NCI-H1694 treated with DMSO at 0.1 percent for 48 hours (cell line): ENCODE data around the gene NSD1.

Experiments
- DNase-seq: peaks from one replicate; lab custom pipeline; 2025; lab: John Stamatoyannopoulos, UW

The NSD1 gene

DNA sequence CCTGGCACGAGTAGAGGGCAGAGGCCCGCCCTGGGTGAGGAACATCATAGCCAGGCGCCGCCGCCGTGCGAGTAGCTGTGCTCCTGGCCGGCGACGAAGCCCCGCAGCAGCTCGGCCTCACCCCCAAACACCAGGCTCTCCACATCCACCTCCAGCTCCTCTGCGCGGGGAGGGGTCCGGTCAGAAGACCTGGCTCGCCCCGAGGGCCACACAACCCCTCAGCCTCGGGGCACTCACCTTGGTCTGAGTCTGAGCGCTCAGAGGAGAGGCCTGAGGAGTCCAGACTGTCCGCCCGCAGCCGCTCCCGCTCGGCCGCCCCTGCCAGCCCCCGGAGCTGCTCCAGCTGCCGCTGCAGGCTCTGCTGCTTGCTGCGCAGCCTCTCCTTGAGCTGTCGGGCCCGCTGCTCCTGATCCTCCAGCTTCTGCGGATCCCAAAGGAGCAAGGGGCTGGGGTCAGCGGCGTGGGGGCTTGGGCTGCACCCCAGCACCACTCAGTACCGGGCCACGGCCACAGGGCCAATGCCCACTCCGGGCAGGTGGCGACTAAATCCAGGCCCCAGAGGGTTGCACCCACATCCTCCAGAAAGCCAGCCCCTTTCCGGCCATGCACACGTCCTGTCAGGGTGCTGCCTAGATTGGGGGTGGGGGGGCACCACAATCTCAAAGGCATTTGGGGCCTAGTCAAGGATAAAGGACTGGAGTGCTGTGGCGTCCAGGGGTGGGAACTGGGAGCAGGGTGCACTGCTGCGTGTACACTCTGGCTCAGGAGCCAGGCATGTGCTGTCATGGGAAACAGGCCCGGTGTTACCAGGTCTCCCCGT lies 174.2 kb downstream of the NSD1 start:
- no peak for DNase-seq

DNA sequence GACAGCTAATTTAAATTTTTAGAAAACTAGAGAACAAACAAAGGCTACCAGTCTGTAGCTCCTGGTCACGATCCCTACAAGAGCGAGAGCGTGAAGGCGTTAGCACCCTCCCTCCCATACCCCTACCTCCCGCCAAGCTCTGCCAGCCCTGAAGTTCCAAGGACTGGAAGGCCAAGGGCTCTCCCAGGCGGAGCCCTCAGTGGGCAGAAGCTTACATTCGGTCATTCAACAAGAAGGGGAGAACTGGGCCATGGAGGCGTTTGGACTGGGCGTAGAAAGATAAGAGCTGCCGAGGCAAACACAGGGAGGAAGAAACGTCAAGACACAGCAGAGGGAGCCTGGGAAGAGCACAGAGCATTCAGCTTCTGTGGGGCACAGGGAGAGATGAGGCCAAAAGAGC lies 175.2 kb downstream of the NSD1 start:
- no peak for DNase-seq

DNA sequence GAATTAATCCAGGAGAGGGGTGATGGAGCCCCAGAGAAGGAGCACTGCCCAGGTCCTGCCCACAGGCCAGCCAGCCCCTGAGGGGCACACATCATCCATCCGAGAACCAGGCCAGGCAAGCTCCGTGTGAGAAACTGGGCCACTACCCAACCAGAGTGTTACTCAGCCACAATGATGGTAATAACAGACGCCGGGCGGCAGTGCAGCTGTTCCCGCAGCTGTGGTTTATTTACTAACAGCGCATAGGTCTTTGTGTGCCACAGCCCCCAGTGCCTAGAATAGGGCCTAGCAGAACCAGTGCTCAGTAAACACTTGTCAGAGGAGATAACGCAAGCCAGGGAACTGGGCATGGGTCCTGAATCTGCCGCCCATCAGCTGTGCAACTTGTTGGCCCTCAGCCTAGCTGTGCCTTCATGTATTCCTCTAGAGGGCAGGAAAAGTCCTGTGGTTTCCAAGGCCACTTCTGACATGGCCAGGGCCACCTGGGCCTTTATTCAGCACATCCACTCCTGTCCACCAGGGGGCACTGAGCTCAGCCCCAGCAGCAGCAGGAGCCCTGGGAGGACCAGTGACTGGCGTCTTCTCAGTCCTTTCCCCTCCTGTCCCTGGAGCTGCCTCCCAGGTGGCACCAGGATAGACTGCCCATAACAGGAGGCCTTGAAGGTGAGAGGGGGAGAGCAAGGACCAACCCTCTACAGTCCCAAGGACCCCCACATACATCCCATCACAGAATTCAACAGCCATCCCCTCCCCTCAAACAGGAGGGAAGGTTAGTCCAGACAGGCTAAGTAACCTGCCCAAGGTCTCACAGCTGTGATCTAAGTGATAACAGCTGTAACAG lies 176.0 kb downstream of the NSD1 start:
- peak; percentile 20 for DNase-seq

DNA sequence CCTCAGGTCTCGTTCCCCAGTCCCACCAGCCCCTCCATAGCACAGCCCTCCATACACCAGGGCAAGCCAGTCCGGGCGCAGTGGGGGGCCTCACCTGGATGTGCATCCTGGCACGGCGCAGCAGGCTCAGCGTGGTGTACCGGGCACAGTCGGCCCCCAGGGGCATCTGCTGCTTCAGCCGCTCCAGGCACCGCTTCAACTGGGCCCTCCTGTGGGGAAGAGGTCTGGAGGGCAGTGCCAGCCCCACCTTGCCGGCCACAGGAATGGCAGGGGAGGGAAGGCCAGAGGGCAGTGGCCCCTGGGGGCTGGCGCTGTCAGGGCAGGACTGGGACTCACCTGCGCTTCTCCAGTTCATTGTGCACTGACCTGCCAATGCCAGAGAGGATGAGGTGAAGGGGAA lies 176.8 kb downstream of the NSD1 start:
- DNase-seq, result no peak

DNA sequence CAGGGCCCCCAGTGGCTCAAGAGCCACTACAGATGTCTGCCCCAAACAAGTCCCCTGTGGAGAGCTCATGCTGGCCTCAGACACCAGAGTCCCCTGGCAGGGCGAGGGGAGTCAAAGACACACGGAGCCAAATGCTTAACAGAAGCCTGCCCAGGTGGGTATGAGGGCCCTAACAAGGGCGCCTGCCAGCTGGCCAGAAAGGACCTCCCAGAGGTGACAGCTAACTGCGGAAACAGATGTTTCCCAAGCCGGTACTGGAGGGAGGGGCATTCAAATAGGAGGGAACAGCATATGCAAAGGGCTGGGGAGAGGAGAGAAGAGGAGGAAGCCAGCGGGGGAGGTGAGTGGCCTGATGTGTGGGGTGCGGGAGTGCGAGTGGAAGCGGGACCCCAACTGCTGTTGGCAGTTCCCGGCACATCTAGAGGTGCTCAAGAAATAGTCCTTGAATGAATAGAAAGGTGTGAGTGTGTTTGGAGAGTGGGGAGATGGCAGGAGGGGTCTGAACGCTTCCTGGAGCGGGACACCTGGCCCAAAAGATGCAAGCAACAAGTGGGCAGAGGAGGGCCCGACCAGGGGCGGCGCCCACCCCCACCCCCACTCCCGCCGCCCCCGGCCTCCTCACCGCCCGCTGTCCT lies 177.3 kb downstream of the NSD1 start:
- DNase-seq, result no peak

DNA sequence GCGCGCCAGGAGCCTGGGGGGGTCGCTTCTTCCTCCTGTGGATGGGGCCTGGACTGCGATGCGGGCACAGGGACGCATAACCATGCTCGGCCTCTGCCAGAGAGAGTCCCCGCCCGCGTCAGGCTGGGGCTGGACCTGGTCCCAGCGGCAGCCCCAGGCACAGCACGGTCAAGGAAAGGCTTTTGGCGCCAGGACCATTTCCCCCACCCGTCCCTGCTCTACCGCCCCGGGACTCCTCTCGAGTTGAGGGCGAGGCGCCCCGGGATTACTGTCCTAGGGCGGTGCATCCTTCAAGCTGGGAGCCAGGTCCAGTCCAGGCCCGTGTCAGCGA lies 177.8 kb downstream of the NSD1 start:
- DNase-seq, result no peak

DNA sequence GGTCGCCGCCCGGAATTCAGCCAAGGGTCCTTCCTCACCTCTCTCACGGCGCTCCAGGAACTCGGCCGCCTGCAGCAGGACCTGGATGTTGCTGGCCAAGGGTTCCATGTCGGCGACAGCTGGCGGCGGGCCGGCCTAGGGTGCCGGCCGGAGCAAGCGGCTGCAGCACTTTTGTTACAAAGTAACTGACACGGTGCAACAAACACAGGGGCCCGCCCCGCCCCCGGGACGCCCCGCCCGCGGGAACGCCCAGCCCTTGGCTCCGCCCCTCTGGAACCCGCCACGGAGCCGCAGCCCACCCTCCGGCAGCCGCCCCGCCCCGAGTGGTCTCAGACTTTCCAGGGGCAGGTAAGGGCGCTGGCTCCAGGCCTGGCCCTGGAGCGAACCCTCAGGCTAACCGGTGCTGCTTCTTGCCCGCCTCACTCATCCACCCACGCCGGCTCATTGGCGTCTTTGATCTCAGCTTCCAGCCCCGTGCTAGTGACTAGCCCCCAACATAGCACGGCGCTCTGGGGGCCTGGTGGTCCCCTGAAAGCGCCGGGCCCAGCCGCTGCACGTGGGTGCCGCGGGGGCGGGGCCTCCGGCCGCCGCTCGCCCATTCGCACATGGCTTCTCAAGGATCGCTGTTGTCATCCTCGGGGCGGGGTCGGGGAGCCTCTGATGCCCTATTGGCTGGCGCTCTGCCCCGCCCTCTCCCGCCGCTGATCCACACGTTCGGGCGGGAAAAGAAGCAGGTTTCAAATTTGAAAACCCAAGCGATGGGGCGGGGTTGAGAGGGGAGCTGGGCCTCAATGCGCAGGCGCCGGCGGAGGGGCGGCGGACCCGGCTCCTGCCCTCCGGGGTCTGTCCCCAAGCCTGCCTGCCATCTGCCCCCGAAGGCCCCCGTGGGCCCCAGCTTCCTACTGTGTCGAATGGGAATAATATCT lies 178.4 kb downstream of the NSD1 start, which contains the start of gene MXD3:
MXD3 (minus strand) TSS at position 176 of the 926 bp plus-strand sequence; CDS start at position 108, 68 bp downstream.
- peak; percentile 91 for DNase-seq

DNA sequence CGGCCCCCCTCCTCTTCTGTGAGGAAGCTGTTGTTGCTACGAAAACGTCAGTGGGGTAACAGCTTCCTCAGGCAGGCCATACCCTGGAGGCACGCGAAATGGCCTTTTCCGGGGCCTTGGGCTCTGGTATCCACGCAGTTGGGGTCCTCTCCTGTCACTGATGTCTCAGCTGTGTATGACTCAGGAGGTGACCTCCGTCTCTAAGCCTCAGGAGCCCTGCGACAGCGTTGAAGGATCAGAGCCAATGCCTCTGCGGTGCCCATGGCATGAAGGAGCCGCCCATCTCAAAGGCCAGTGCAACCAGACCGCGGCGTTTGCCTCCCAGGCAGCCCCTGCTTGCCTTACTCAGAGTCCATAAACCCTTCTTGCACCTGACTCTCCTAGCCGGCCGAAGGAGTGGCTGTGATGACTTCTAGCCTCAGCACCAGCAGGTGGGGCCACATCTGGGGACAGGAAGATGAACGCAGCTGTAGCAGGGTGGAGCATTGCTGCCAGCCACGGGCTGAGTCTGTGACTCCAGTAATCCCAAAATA lies 179.1 kb downstream of the NSD1 start:
- DNase-seq, result no peak

DNA sequence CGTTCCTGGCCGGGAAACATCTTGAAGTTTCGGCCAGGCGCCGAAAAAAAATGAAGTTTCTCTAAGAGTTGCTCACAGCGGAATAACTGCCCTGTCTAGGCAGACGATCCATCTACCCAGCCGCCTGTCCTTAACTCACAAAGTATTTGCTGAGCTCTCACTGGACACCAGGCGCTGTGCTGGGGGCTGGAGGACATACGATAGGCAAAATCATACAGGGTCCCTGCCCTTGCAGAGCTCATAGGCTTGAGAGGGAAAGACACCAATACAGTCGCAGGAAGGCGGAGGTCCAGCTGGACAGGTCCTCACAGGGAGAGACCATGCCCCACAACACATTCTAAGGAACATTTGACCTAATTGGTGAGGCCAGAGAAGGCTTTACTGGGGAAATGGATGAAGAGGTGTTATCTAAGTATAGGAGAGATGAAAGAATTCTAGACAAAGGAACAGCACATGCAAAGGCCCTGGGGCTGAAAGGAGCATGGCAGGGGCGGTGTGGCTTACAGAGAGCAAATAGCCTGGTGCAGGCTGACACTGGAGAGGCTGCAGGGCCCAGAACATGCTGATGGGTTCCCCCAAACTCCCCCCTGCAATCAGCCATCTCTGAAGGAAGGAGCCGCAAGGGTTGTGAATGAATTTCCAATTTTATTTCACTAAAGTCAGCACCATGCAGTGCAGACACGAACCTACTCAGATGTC lies 180.1 kb downstream of the NSD1 start:
- DNase-seq, result no peak

DNA sequence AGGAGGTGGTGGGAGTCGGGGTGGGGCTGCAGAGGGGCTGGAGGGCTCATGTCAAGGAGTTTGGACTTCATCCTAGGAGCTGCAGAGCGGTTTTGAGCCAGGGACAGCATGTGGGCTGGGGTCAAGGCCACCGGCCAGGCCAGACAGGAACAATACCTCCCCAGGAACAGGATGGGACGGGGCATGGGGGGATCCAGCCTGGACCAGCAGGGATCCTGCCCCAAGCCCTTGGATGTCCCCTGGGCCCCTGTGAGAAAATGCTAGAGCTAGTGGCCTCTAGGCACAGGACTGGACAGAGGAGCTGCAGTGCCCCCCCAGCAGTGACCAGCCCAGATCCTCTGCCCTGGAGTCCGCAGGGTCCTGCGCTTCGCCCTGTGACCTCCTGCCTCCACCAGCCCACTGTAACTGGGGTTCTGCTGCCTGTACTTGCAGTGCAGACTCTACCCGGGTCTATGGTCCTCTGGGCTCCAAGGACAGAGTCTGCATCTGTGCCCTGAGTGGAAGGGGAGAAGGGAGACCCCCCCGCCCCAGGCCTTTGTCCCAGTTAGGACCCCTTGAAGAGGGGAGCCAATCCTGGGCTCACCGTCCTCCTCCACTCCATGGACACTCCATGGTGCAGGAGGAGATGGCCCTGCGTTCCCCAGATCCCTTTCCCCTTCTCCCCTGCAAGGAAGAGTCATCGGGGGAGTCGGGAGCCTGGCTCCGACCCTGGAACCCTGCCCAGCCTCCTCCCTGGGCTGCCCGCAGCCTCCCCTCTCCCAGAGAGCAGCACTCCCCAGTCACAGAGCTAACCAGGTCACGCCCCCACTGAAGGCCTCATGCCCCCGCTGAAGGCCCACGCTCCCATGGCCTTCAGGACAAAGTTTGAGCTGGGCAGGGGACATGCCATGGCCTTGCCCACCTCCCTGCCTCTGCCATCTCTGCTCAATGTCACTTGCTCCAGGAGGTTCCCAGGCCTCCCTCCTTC lies 181.1 kb downstream of the NSD1 start:
- no peak for DNase-seq

DNA sequence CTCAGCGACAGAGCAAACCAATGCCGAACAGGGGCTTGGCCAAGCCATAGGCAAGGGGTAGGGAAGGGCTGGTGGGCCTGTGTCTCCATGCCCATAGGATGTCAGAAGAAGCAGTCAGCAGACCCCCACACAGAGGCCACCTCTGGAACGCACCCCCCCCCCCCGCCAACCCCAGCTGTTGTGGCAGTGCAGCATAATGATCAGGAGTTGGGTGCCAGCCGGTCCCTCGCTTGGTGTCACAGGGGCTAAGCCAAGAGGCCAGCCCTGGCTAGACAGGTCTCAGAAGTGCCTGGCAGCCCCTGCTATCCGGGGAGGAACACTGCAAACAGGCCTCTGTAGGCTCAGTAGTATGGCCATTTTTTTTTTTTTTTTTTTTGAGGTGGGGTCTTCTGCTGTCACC lies 181.8 kb downstream of the NSD1 start:
- DNase-seq, result no peak

DNA sequence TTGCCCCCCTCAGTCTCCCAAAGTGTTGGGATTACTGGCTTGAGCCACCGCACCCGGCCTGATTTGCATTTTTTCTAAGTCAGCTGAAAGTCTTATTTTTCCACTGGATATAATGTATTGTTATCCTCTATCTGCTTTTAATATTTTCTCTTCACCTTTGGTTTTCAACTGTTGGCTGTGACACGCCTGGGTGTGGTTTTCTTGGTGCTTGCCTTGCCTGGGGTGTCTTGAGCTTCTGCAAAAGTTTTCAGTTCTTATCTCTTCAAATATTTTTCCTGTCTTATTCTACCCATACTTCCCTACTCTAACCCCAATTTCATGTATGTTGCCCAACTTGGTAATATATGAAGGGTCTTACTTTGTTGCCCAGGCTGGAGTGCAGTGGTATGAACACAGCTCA lies 182.4 kb downstream of the NSD1 start:
- DNase-seq, result no peak

DNA sequence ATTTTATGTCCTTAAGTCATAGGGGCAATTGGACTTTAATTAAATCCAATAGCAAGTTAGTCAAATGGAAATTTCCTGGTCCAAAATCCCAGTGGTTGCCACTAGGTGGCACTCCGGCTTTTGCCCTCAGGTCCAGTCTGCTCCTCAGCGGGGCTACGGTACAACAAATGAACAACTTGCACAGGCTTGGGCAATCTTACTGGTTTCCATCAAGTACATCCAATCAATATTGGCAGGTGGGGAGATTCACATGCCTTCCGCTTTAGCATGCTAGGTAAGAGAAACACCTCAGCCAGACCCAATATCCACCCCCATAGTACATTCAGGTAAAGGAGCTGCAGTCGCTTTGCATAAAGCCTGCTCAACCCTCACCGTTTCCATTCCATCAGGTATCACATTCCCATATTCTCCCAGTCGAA lies 184.4 kb downstream of the NSD1 start:
- DNase-seq, result peak; percentile 44

DNA sequence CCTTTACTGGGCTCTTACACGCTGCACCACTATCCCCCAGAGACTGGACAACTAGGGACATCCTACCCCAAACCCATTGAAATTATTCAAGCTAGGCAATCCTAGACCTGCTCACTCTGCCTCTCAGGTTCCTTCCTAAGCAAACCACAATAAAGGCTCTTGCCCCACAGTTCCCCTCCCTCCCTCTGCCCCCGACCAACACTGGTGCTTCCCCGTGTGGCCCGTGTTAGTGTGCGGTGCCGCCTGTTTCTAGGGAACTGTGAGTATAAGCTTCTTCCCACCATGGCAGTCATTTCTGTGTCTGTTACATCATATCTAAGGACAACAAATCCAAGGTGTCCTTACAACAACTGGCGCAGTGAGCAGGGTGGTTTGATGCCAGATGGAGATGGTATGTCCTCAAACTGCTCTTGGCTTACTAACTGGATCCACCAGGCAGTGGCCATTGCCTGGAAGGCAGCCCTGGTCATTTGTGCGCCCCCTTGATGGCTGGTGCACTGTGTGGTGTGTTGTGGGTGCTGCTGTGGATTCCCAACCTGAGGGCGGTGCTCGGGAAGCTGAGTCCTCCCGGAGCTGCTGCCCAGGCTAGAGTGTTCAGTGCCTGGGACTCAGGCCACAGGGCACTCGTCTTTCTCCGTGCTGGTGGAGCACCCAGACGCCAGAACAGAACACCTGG lies 186.5 kb downstream of the NSD1 start:
- no peak for DNase-seq

DNA sequence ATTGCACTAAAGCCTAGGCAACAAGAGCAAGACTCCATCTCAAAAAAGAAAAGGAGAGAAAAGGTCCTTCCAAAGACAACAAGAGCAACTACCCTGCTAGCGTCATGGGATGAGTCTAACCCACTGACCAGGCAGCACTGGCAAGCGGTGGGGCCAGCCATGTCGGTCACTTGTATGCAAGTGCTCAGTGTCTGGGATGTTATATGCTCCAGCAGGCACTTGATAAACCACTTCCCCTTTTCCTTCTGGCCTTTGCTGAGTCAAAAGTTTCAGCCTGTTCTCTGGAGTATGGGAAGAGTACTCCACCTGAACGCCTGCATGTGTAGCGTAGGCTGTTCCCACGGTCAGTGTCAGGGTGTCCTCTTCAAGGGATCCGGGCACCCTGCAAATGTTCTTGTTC lies 187.3 kb downstream of the NSD1 start:
- DNase-seq, result no peak

DNA sequence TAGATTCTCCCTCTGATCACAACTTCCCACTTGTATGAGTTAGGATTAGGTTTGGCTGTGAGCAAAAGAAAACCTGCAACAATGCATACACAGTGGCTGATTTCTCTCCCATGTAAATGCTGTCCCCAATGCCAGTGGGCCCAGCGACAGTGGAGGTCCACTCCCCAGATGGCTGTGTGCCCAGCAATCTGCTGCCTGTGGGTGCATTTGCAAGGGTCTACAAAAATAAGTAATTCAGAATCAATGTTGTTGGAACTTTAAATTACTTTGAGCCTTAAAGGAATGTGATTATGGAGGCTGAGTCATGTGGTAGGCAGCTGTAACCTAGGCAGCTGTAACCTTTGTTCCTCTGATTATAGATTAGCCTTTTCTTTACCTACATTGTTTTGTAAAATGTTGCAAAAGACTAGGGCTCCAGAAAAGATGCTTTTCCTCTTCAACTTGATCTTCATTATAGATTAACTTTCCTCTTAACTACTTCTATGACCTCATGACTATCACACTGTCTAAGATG lies 192.4 kb downstream of the NSD1 start:
- DNase-seq, result no peak

DNA sequence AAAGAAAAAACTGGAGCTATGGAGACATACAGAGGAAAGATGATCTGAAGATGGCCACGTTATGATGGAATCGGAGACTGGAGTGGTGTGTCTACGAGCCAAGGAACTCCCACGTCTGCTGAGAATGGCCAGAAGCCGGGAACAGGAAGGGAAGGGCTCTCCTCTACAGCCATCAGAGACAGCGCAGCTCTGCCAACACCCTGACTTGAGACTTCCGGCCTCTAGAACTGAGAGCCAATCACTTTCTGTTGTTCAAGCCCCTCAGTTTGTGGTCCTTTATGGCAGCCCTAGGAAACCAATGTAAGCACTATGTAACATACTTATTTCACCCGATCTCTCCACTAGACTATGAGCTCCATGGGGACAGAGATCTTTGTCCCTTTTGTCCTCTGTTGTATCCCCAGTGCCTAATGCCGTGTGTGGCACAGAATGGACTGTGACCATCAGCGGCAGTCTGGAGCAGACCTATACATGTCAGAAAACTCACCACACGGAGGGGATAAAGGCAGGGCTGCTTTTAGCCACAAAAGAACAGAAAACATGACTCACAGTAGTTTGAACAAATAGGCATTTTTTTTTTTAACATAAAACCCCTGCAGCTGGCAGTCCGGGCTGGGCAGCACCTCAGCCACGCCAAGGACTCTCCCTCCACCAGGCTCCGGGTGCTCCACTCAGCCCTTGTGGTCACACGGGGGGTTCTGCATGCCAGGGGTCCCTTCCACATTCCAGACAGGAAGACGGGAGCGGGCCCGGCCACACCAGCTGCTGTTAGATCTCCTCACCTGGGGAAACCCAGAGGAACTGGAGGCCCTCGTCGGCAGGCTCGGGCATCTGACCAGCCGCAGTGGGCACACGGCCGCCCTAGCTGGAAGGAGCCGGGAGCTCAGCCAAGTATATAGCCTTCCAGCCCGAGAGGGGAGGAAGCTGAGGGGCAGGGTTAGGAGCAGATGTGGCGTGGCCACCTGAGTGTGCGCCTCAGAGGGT lies 194.3 kb downstream of the NSD1 start:
- no peak for DNase-seq
